CD14-positive monocyte (primary cell): ENCODE data around the gene DNTTIP2. TPM values are rescaled to one million over a fixed set of nuclear protein-coding genes. Genes with fewer than 3 reads are reported as not detected.
A peak's percentile ranks its signal among the peaks of the same experiment; 100 is the strongest.

Experiments
- DNase-seq, 3 donors: peaks; one replicate each; pipeline ENCODE4 v3.0.0-alpha.2; 2011 to 2022
- H2AFZ ChIP-seq: 2 replicates; pipeline ENCODE4 v1.6.0; 2012; ENCODE audit warnings: mild to moderate bottlenecking, low read depth, low read length, inconsistent platforms; ENCODE audit not compliant: insufficient read depth, poor library complexity, severe bottlenecking
- H3K27ac ChIP-seq, 2 donors: 1 replicate in 1 of 2; 2 replicates in 1 of 2; pipeline ENCODE4 v1.5.1; 2012 to 2013; ENCODE audit warnings: low read length in 2 of 2, control low read depth in 1 of 2, inconsistent platforms in 1 of 2, low read depth in 1 of 2, mild to moderate bottlenecking in 1 of 2
- H3K27me3 ChIP-seq, 2 donors: one replicate each; pipeline versions ENCODE4 v1.6.0 to v1.6.1; 2011 to 2013; ENCODE audit warnings: low read length in 2 of 2; ENCODE audit not compliant: control insufficient read depth in 2 of 2, insufficient read depth in 2 of 2
- H3K36me3 ChIP-seq, 2 donors: replicated peaks in 1 of 2; 1 replicate in 1 of 2; 2 replicates in 1 of 2; pipeline versions ENCODE4 v1.5.1 to v1.6.1; 2012 to 2013; ENCODE audit warnings: low read length in 2 of 2, control low read depth in 1 of 2, inconsistent platforms in 1 of 2, mild to moderate bottlenecking in 1 of 2; ENCODE audit not compliant: insufficient read depth in 2 of 2, control insufficient read depth in 1 of 2
- H3K4me1 ChIP-seq, 2 donors: 1 replicate in 1 of 2; 2 replicates in 1 of 2; pipeline versions ENCODE4 v1.5.1 to v1.6.1; 2012 to 2013; ENCODE audit warnings: low read length in 2 of 2, control low read depth in 1 of 2, inconsistent platforms in 1 of 2, mild to moderate bottlenecking in 1 of 2, moderate library complexity in 1 of 2; ENCODE audit not compliant: insufficient read depth in 2 of 2, control insufficient read depth in 1 of 2
- H3K4me2 ChIP-seq: replicated peaks from 2 replicates; pipeline ENCODE3; 2012; ENCODE audit warnings: low read length, moderate library complexity, mild to moderate bottlenecking; ENCODE audit not compliant: poor library complexity, severe bottlenecking; ENCODE audit errors: extremely low read depth
- H3K4me3 ChIP-seq, 3 experiments: fragments of 200-600 bp in 1 of 3; sonication (generic) in 1 of 3; replicated peaks in 1 of 3; 1 replicate in 2 of 3; 2 replicates in 1 of 3; pipeline ENCODE4 v1.5.1; 2011 to 2013; ENCODE audit warnings: low read length in 3 of 3, mild to moderate bottlenecking in 3 of 3, control low read depth in 2 of 3, low read depth in 2 of 3, inconsistent platforms in 1 of 3, moderate library complexity in 1 of 3
- H3K79me2 ChIP-seq: 2 replicates; pipeline ENCODE4 v1.6.0; 2012; ENCODE audit warnings: mild to moderate bottlenecking, control low read depth, inconsistent platforms, low read length, moderate library complexity; ENCODE audit not compliant: insufficient read depth
- H3K9ac ChIP-seq: 2 replicates; pipeline ENCODE4 v1.6.0; 2017; ENCODE audit warnings: low read length, mild to moderate bottlenecking; ENCODE audit not compliant: insufficient read depth, poor library complexity, severe bottlenecking
- H3K9me3 ChIP-seq, 2 donors: replicated peaks in 1 of 2; 1 replicate in 1 of 2; 2 replicates in 1 of 2; pipeline versions ENCODE4 v1.5.1 to v1.6.1; 2012 to 2013; ENCODE audit warnings: low read length in 2 of 2, control low read depth in 1 of 2; ENCODE audit not compliant: control insufficient read depth in 1 of 2, insufficient read depth in 1 of 2
- H4K20me1 ChIP-seq: 2 replicates; pipeline ENCODE4 v1.6.0; 2012; ENCODE audit warnings: mild to moderate bottlenecking, low read length, control low read depth, moderate library complexity; ENCODE audit not compliant: insufficient read depth
- H3K27ac Mint-ChIP-seq, 7 donors: one replicate each; pipeline ENCODE4 v1.8.0; 2020; ENCODE audit warnings: mild to moderate bottlenecking in 7 of 7, mixed read lengths in 7 of 7, moderate library complexity in 6 of 7, inconsistent platforms in 2 of 7
- H3K27me3 Mint-ChIP-seq, 3 donors: one replicate each; pipeline ENCODE4 v1.8.0; 2021 to 2022; ENCODE audit warnings: low read depth in 3 of 3, mild to moderate bottlenecking in 3 of 3, mixed read lengths in 3 of 3, moderate library complexity in 3 of 3, inconsistent platforms in 1 of 3
- H3K36me3 Mint-ChIP-seq, 2 donors: one replicate each; pipeline ENCODE4 v1.8.0; 2020; ENCODE audit warnings: mixed read lengths in 2 of 2, inconsistent platforms in 1 of 2, mild to moderate bottlenecking in 1 of 2
- H3K4me1 Mint-ChIP-seq: one replicate; pipeline ENCODE4 v1.8.0; 2020; ENCODE audit warnings: mild to moderate bottlenecking, mixed read lengths
- H3K4me3 Mint-ChIP-seq, 2 donors: one replicate each; pipeline ENCODE4 v1.8.0; 2020; ENCODE audit warnings: mild to moderate bottlenecking in 2 of 2, mixed read lengths in 2 of 2, moderate library complexity in 1 of 2
- H3K9me3 Mint-ChIP-seq, 7 donors: one replicate each; pipeline ENCODE4 v1.8.0; 2020 to 2022; ENCODE audit warnings: mixed read lengths in 7 of 7, mild to moderate bottlenecking in 6 of 7, moderate library complexity in 6 of 7, inconsistent platforms in 2 of 7
- WGBS: methylation state at CpG from one replicate; pipeline ENCODE4 v1.1.5; 2013; ENCODE audit warnings: missing lambda C conversion rate; ENCODE audit not compliant: insufficient coverage; 5-methylcytosine and 5-hydroxymethylcytosine counted together
- intact Hi-C, 2 donors: fragments of 100-400 bp; cut with micrococcal nuclease; formaldehyde crosslinking; loops; one replicate each; pipeline versions ENCODE4 v1.15.0 to v1.15.1; 2023
- polyA plus RNA-seq, 3 donors: library from polyadenylated mRNA; depleted of rRNA in 1 of 3; unstranded in 2 of 3; stranded (reverse) in 1 of 3; fragments of 300-500 nt in 2 of 3; fragments of >200 nt in 1 of 3; fragmentation: Illumina TruSeq in 2 of 3; gene quantifications; 1 replicate in 2 of 3; 2 replicates in 1 of 3; pipeline ENCODE4 v1.2.3, GENCODE V29; 2012 to 2021
- TF ChIP-seq, protein P1 (sequence below): fragments of 200-600 bp; IDR thresholded peaks from one replicate; pipeline ENCODE4 v1.8.0; 2022; ENCODE audit warnings: antibody characterized with exemption, mild to moderate bottlenecking

DNTTIP2 gene
- polyA plus RNA-seq, 3 donors, result 21.1 to 68.8 (median 42.1) TPM

DNA sequence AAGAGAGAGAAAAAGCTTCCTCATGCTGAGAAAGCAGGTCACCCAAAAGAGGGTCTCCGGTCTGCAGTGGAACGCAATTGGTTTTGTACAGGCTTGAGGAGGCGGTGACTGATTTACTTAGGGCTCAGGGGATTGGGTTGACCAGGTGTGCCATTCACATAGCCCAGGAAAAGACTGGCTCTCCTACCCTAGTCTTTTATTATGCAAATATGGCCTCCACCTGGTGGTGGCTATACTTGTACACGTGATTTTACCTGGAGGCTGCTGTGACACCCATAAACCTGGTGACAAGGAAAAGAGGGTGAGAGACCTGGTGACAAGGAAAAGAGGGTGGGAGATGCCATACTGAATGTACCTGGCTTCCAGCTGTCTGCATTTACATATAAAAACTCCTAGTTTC lies 49.9 kb downstream of the DNTTIP2 start:
- DNase-seq, result no peak
- 100% methylated on average over 2 of the region's 4 CpGs for WGBS
- H3K4me2 ChIP-seq, result no peak overlapping the region
- no peak overlapping the region for H3K27ac ChIP-seq
- no peak overlapping the region for H2AFZ ChIP-seq
- Mint-ChIP-seq H3K27me3 (peaks cover 0 to 4% (median 2%) of the 10 kb centered on the region in 3 donors), H3K4me3 (no peak overlapping the region), H3K36me3 (peaks cover 1 to 14% of the 10 kb centered on the region in 2 donors), H3K4me1 (peaks cover 2% of the 10 kb centered on the region), H3K27ac (peak overlapping the region in 1 of 7 donors; percentile 4), H3K9me3 (peaks cover 29 to 42% (median 37%) of the 10 kb centered on the region in 7 donors)
- no peak overlapping the region for H3K9ac ChIP-seq
- H3K27me3 ChIP-seq, result no peaks in the 10 kb centered on the region
- no peaks in the 10 kb centered on the region for H3K36me3 ChIP-seq
- H3K4me3 ChIP-seq, result no peak overlapping the region
- intact Hi-C loops, result no loop called here
- H3K4me1 ChIP-seq, result no peaks in the 10 kb centered on the region
- H4K20me1 ChIP-seq, result no peaks in the 10 kb centered on the region
- peaks cover 23 to 30% of the 10 kb centered on the region in 2 donors for H3K9me3 ChIP-seq
- H3K79me2 ChIP-seq, result no peaks in the 10 kb centered on the region
- TF ChIP-seq, protein P1, sequence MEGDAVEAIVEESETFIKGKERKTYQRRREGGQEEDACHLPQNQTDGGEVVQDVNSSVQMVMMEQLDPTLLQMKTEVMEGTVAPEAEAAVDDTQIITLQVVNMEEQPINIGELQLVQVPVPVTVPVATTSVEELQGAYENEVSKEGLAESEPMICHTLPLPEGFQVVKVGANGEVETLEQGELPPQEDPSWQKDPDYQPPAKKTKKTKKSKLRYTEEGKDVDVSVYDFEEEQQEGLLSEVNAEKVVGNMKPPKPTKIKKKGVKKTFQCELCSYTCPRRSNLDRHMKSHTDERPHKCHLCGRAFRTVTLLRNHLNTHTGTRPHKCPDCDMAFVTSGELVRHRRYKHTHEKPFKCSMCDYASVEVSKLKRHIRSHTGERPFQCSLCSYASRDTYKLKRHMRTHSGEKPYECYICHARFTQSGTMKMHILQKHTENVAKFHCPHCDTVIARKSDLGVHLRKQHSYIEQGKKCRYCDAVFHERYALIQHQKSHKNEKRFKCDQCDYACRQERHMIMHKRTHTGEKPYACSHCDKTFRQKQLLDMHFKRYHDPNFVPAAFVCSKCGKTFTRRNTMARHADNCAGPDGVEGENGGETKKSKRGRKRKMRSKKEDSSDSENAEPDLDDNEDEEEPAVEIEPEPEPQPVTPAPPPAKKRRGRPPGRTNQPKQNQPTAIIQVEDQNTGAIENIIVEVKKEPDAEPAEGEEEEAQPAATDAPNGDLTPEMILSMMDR, result no peak

DNA sequence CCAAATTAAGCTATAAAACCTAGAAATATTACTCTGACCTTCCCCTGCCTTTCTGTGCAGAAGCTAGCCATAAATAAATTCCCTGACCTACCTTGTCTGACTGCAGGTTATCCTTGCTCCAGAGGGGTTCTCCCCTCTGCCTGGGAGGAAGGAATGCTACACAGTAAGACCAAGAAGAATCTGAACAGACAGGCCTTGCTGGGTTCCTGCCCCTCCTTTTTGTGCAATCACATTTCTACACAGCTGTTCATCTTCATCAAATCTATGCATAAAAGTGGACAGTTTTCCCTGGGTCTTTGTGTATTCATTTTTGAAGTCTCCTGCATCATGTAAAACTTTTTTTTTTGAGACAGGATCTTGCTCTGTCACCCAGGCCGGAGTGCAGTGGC lies 50.6 kb downstream of the DNTTIP2 start:
- no peaks in the 10 kb centered on the region for H3K79me2 ChIP-seq

More for the DNA sequence above, 50.6 kb downstream of the DNTTIP2 start:
- Histone ChIP-seq H2AFZ (no peak overlapping the region), H3K4me3 (no peak overlapping the region), H3K4me1 (no peaks in the 10 kb centered on the region), H3K9ac (no peak overlapping the region), H3K36me3 (no peaks in the 10 kb centered on the region), H4K20me1 (no peaks in the 10 kb centered on the region), H3K9me3 (peaks cover 16 to 24% of the 10 kb centered on the region in 2 donors), H3K4me2 (no peak overlapping the region), H3K27ac (no peak overlapping the region), H3K27me3 (no peaks in the 10 kb centered on the region)
- 100% methylated on average over 1 of the region's 1 CpG for WGBS
- intact Hi-C loops, result no loop called here
- H3K36me3 Mint-ChIP-seq, result peaks cover 0 to 14% of the 10 kb centered on the region in 2 donors
- H3K4me1 Mint-ChIP-seq, result peaks cover 2% of the 10 kb centered on the region
- TF ChIP-seq, protein P1, result no peak
- H3K9me3 Mint-ChIP-seq, result peaks cover 27 to 37% (median 32%) of the 10 kb centered on the region in 7 donors
- peaks cover 0 to 4% (median 2%) of the 10 kb centered on the region in 3 donors for H3K27me3 Mint-ChIP-seq
- no peak overlapping the region for H3K4me3 Mint-ChIP-seq
- DNase-seq, result no peak
- H3K27ac Mint-ChIP-seq, result no peak overlapping the region
